OCI-LY1 (cell line): ENCODE results near the gene TRIM5.
A peak's percentile ranks its signal among the peaks of the same experiment; 100 is the strongest.

Experiments used
- H2AFZ ChIP-seq: fragments of 200-600 bp; sonication (generic), shearing (Covaris generic); 2 replicates; pipeline ENCODE4 v1.6.0; 2014; ENCODE audit warnings: antibody characterized with exemption, mild to moderate bottlenecking, low read length
- H3F3A ChIP-seq: fragments of 200-600 bp; sonication (generic), shearing (Covaris generic); 2 replicates; pipeline ENCODE4 v1.6.0; 2014; ENCODE audit warnings: mild to moderate bottlenecking, antibody characterized with exemption, low read length, moderate library complexity; ENCODE audit not compliant: insufficient read depth
- H3K27ac ChIP-seq: fragments of 200-600 bp; sonication (generic); 2 replicates; pipeline ENCODE4 v1.5.1; 2014; ENCODE audit warnings: low read length, mixed run types, mild to moderate bottlenecking, low read depth; ENCODE audit not compliant: poor library complexity, severe bottlenecking
- H3K27me3 ChIP-seq: fragments of 200-600 bp; sonication (generic); 2 replicates; pipeline ENCODE4 v1.6.0; 2014; ENCODE audit warnings: antibody characterized with exemption, mild to moderate bottlenecking, low read length, moderate library complexity; ENCODE audit not compliant: insufficient read depth
- H3K36me3 ChIP-seq: fragments of 200-600 bp; sonication (generic); 2 replicates; pipeline ENCODE4 v1.6.1; 2014; ENCODE audit warnings: mild to moderate bottlenecking, antibody characterized with exemption, low read length, moderate library complexity, mixed read lengths; ENCODE audit not compliant: insufficient read depth
- H3K4me1 ChIP-seq: fragments of 200-600 bp; sonication (generic); 2 replicates; pipeline ENCODE4 v1.5.1; 2014; ENCODE audit warnings: mild to moderate bottlenecking, low read length, moderate library complexity; ENCODE audit not compliant: insufficient read depth, severe bottlenecking
- H3K4me2 ChIP-seq: fragments of 200-600 bp; sonication (generic), shearing (Covaris generic); 2 replicates; pipeline ENCODE4 v1.6.1; 2014; ENCODE audit warnings: low read length
- H3K4me3 ChIP-seq: fragments of 200-600 bp; sonication (generic); 2 replicates; pipeline ENCODE4 v1.5.1; 2014; ENCODE audit warnings: low read length, low read depth, mild to moderate bottlenecking, mixed read lengths; ENCODE audit not compliant: poor library complexity, severe bottlenecking
- H3K79me2 ChIP-seq: fragments of 200-600 bp; shearing (Covaris generic); 2 replicates; pipeline ENCODE4 v1.6.1; 2016; ENCODE audit warnings: mixed run types, low read length, mixed read lengths; ENCODE audit not compliant: insufficient read depth
- H3K9ac ChIP-seq: fragments of 200-600 bp; sonication (generic), shearing (Covaris generic); 2 replicates; pipeline ENCODE4 v1.6.1; 2014; ENCODE audit warnings: mild to moderate bottlenecking, low read length, mixed read lengths
- H3K9me2 ChIP-seq: fragments of 200-600 bp; sonication (generic), shearing (Covaris generic); 2 replicates; pipeline ENCODE4 v1.6.1; 2014; ENCODE audit warnings: low read depth, mild to moderate bottlenecking, low read length, mixed read lengths
- H3K9me3 ChIP-seq: fragments of 200-600 bp; shearing (Covaris generic); 2 replicates; pipeline ENCODE4 v1.6.1; 2014; ENCODE audit warnings: low read length, mixed read lengths
- H4K20me1 ChIP-seq: fragments of 200-600 bp; sonication (generic), shearing (Covaris generic); 2 replicates; pipeline ENCODE4 v1.6.0; 2016; ENCODE audit warnings: mild to moderate bottlenecking, low read length; ENCODE audit not compliant: insufficient read depth
- EZH2 ChIP-seq: fragments of 200-600 bp; sonication (generic), shearing (Covaris generic); IDR thresholded peaks from 2 replicates; pipeline ENCODE4 v1.8.0; 2017; ENCODE audit warnings: borderline replicate concordance, mixed run types, mild to moderate bottlenecking, antibody characterized with exemption, low read length, moderate library complexity, mixed read lengths
- TF ChIP-seq, protein P1 (sequence below): fragments of 200-600 bp; sonication (generic), shearing (Covaris generic); IDR thresholded peaks from 2 replicates; pipeline ENCODE4 v1.5.1; 2017; ENCODE audit warnings: mild to moderate bottlenecking, antibody characterized with exemption, low read length, moderate library complexity, mixed read lengths

Gene TRIM5

GRCh38 chr11:5701055-5701577 lies 16.2 kb upstream of the TRIM5 start:
- Histone ChIP-seq H3K27ac (no peak overlapping the region), H3K27me3 (no peaks in the 10 kb centered on the region), H3K4me2 (no peak overlapping the region), H4K20me1 (no peaks in the 10 kb centered on the region), H3K36me3 (peaks cover 75% of the 10 kb centered on the region), H3K4me1 (peaks cover 13% of the 10 kb centered on the region), H2AFZ (no peak overlapping the region), H3K9me3 (no peaks in the 10 kb centered on the region), H3K79me2 (no peaks in the 10 kb centered on the region), H3F3A (no peaks in the 10 kb centered on the region), H3K9ac (no peak overlapping the region), H3K4me3 (no peak overlapping the region), H3K9me2 (no peaks in the 10 kb centered on the region)
- TF ChIP-seq, protein P1, sequence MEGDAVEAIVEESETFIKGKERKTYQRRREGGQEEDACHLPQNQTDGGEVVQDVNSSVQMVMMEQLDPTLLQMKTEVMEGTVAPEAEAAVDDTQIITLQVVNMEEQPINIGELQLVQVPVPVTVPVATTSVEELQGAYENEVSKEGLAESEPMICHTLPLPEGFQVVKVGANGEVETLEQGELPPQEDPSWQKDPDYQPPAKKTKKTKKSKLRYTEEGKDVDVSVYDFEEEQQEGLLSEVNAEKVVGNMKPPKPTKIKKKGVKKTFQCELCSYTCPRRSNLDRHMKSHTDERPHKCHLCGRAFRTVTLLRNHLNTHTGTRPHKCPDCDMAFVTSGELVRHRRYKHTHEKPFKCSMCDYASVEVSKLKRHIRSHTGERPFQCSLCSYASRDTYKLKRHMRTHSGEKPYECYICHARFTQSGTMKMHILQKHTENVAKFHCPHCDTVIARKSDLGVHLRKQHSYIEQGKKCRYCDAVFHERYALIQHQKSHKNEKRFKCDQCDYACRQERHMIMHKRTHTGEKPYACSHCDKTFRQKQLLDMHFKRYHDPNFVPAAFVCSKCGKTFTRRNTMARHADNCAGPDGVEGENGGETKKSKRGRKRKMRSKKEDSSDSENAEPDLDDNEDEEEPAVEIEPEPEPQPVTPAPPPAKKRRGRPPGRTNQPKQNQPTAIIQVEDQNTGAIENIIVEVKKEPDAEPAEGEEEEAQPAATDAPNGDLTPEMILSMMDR: no peak
- TF ChIP-seq EZH2: no peak

GRCh38 chr11:5700421-5701054 lies 15.7 kb upstream of the TRIM5 start:
- Histone ChIP-seq H3K9me3 (no peaks in the 10 kb centered on the region), H3K27me3 (no peaks in the 10 kb centered on the region), H3K27ac (peak overlapping the region; percentile 36), H3K36me3 (peaks cover 71% of the 10 kb centered on the region), H3K9ac (no peak overlapping the region), H2AFZ (no peak overlapping the region), H3K4me3 (no peak overlapping the region), H3F3A (no peaks in the 10 kb centered on the region), H3K79me2 (no peaks in the 10 kb centered on the region), H3K4me1 (peaks cover 13% of the 10 kb centered on the region), H3K9me2 (no peaks in the 10 kb centered on the region), H4K20me1 (no peaks in the 10 kb centered on the region), H3K4me2 (peak overlapping the region; percentile 41; the same call in 1 of the 2 replicates)
- TF ChIP-seq, protein P1: no peak
- TF ChIP-seq EZH2: no peak

GRCh38 chr11:5698281-5698680 lies 13.4 kb upstream of the TRIM5 start:
- H4K20me1 ChIP-seq: no peaks in the 10 kb centered on the region
- H3K9me2 ChIP-seq: no peaks in the 10 kb centered on the region
- TF ChIP-seq, protein P1: no peak
- no peak for TF ChIP-seq EZH2

More at GRCh38 chr11:5698281-5698680, 13.4 kb upstream of the TRIM5 start:
- H3K4me2 ChIP-seq: no peak overlapping the region
- no peak overlapping the region for H3K27ac ChIP-seq
- no peak overlapping the region for H3K4me3 ChIP-seq
- H2AFZ ChIP-seq: no peak overlapping the region
- peaks cover 60% of the 10 kb centered on the region for H3K36me3 ChIP-seq
- H3K9me3 ChIP-seq: no peaks in the 10 kb centered on the region
- no peaks in the 10 kb centered on the region for H3K27me3 ChIP-seq
- H3K9ac ChIP-seq: no peak overlapping the region
- peaks cover 13% of the 10 kb centered on the region for H3K4me1 ChIP-seq
- no peaks in the 10 kb centered on the region for H3K79me2 ChIP-seq
- no peaks in the 10 kb centered on the region for H3F3A ChIP-seq
